B cell (primary cell): ENCODE results near the gene CEP78. TPM values are rescaled to one million over a fixed set of nuclear protein-coding genes. Genes with fewer than 3 reads are reported as not detected.

Experiments used
- ATAC-seq: fragments of 200-7000 bp; cut with Tn5 transposase; one replicate; pipeline ENCODE4 v1.10.0; 2021; ENCODE audit warnings: low read depth, mild to moderate bottlenecking, moderate number of reproducible peaks, moderate library complexity
- CTCF ChIA-PET: fragments of 350-600 bp; sonication (Branson Sonifier 250); formaldehyde crosslinking; loops from one replicate; lab custom pipeline; 2021; ENCODE audit warnings: antibody characterized with exemption, inconsistent platforms; lab: Charles Lee
- POLR2A ChIA-PET: fragments of 350-600 bp; sonication (Branson Sonifier 250); formaldehyde crosslinking; loops from one replicate; lab custom pipeline; 2021; ENCODE audit warnings: antibody characterized with exemption; lab: Charles Lee
- DNase-seq: peaks from one replicate; pipeline ENCODE4 v3.0.0; 2013
- H2AFZ ChIP-seq: 2 replicates; pipeline ENCODE4 v1.6.1; 2012; ENCODE audit warnings: mild to moderate bottlenecking, low read depth, low read length; ENCODE audit not compliant: insufficient read depth, poor library complexity, severe bottlenecking
- H3K27ac ChIP-seq, 2 donors: 1 replicate in 1 of 2; 2 replicates in 1 of 2; pipeline ENCODE4 v1.5.1; 2012 to 2013; ENCODE audit warnings: low read length in 2 of 2, mild to moderate bottlenecking in 2 of 2, moderate library complexity in 1 of 2
- H3K27me3 ChIP-seq, 4 experiments: fragments of 200-600 bp in 1 of 4; sonication (generic) in 1 of 4; replicated peaks in 1 of 4; 1 replicate in 2 of 4; 2 replicates in 2 of 4; pipeline versions ENCODE4 v1.6.1 to v1.7.0; 2013 to 2016; ENCODE audit warnings: low read length in 3 of 4, mild to moderate bottlenecking in 2 of 4, mixed read lengths in 1 of 4, moderate library complexity in 1 of 4; ENCODE audit not compliant: insufficient read depth in 4 of 4, control insufficient read depth in 3 of 4; ENCODE audit errors: control extremely low read depth in 1 of 4
- H3K36me3 ChIP-seq, 2 experiments: replicated peaks in 1 of 2; 1 replicate in 1 of 2; 2 replicates in 1 of 2; pipeline versions ENCODE4 v1.6.1 to v1.7.1; 2013; ENCODE audit warnings: low read length in 1 of 2; ENCODE audit not compliant: insufficient read depth in 2 of 2, control insufficient read depth in 1 of 2; ENCODE audit errors: control extremely low read depth in 1 of 2, extremely low read depth in 1 of 2
- H3K4me1 ChIP-seq, 2 donors: fragments of 200-600 bp in 1 of 2; sonication (generic) in 1 of 2; 1 replicate in 1 of 2; 2 replicates in 1 of 2; pipeline versions ENCODE4 v1.5.1 to v1.6.1; 2013 to 2017; ENCODE audit warnings: low read length in 2 of 2; ENCODE audit not compliant: control insufficient read depth in 2 of 2, insufficient read depth in 2 of 2
- H3K4me2 ChIP-seq: replicated peaks from 2 replicates; pipeline ENCODE3; 2012; ENCODE audit warnings: mild to moderate bottlenecking, low read depth, low read length; ENCODE audit not compliant: poor library complexity, severe bottlenecking
- H3K4me3 ChIP-seq, 5 experiments: fragments of 200-600 bp in 1 of 5; sonication (generic) in 1 of 5; 1 replicate in 3 of 5; 2 replicates in 2 of 5; pipeline versions ENCODE4 v1.5.1 to v1.7.0; 2011 to 2016; ENCODE audit warnings: low read length in 4 of 5, mild to moderate bottlenecking in 4 of 5, low read depth in 2 of 5, control low read depth in 1 of 5, moderate library complexity in 1 of 5; ENCODE audit not compliant: insufficient read depth in 1 of 5; ENCODE audit errors: control extremely low read depth in 1 of 5, extremely low read depth in 1 of 5
- H3K79me2 ChIP-seq: fragments of 200-600 bp; sonication (generic); one replicate; pipeline ENCODE4 v1.6.0; 2016; ENCODE audit warnings: low read length; ENCODE audit not compliant: control insufficient read depth, insufficient read depth
- H3K9ac ChIP-seq: fragments of 200-600 bp; sonication (generic); 2 replicates; pipeline ENCODE4 v1.6.1; 2017; ENCODE audit warnings: mild to moderate bottlenecking, low read length, moderate library complexity
- H3K9me3 ChIP-seq, 3 donors: one replicate each; pipeline versions ENCODE4 v1.6.1 to v1.7.1; 2013; ENCODE audit warnings: low read length in 2 of 3; ENCODE audit not compliant: control insufficient read depth in 2 of 3, insufficient read depth in 1 of 3; ENCODE audit errors: control extremely low read depth in 1 of 3
- H4K20me1 ChIP-seq: 2 replicates; pipeline ENCODE4 v1.6.0; 2012; ENCODE audit warnings: mild to moderate bottlenecking, low read length; ENCODE audit not compliant: insufficient read depth, control insufficient read depth, poor library complexity, severe bottlenecking
- H3K27ac Mint-ChIP-seq: one replicate; pipeline ENCODE4 v1.8.0; 2021; ENCODE audit warnings: mixed read lengths
- H3K27me3 Mint-ChIP-seq: one replicate; pipeline ENCODE4 v1.8.0; 2021; ENCODE audit warnings: mixed read lengths
- H3K4me1 Mint-ChIP-seq: one replicate; pipeline ENCODE4 v1.8.0; 2021; ENCODE audit warnings: mixed read lengths
- H3K4me3 Mint-ChIP-seq: one replicate; pipeline ENCODE4 v1.8.0; 2021; ENCODE audit warnings: mixed read lengths
- H3K9me3 Mint-ChIP-seq: one replicate; pipeline ENCODE4 v1.8.0; 2022; ENCODE audit warnings: mixed read lengths; ENCODE audit not compliant: insufficient read depth
- CTCF ChIP-seq: fragments of 200-600 bp; IDR thresholded peaks from one replicate; pipeline ENCODE4 v1.8.0; 2022; ENCODE audit warnings: antibody characterized with exemption, mild to moderate bottlenecking
- EZH2 ChIP-seq: IDR thresholded peaks from 2 replicates; pipeline ENCODE4 v1.6.1; 2012; ENCODE audit warnings: borderline replicate concordance, low read depth, mild to moderate bottlenecking, moderate library complexity, low read length; ENCODE audit not compliant: insufficient read depth, poor library complexity, severe bottlenecking
- WGBS: methylation state at CpG from one replicate; pipeline ENCODE4 v1.1.5; 2013; ENCODE audit warnings: missing lambda C conversion rate; ENCODE audit not compliant: insufficient coverage; 5-methylcytosine and 5-hydroxymethylcytosine counted together
- intact Hi-C: fragments of 100-400 bp; cut with micrococcal nuclease; formaldehyde crosslinking; loops from one replicate; pipeline ENCODE4 v1.10.0; 2022
- polyA plus RNA-seq: library from polyadenylated mRNA; depleted of rRNA; stranded (reverse); fragments of >200 nt; gene quantifications from 2 replicates; pipeline ENCODE4 v1.2.3, GENCODE V29; 2012
- total RNA-seq, 2 donors: library from RNA; stranded (reverse); fragments of 120-200 nt in 1 of 2; gene quantifications; 1 replicate in 1 of 2; 2 replicates in 1 of 2; pipeline versions ENCODE4 v1.2.3 to v1.2.4, GENCODE V29; 2013 to 2022

CEP78 gene
- total and polyA plus RNA-seq, 2 donors (not counting 1 experiment from before 2014, with no cell fraction given): 7.2 to 28.8 TPM

- Histone ChIP-seq H3K27ac (no peak overlapping the region), H3K79me2 (no peaks in the 10 kb centered on the region), H3K36me3 (peaks cover 1 to 4% of the 10 kb centered on the region in 2 experiments), H3K4me3 (no peak overlapping the region), H3K9ac (no peak overlapping the region), H3K4me2 (no peak overlapping the region), H3K4me1 (no peaks in the 10 kb centered on the region), H2AFZ (no peak overlapping the region), H4K20me1 (no peaks in the 10 kb centered on the region), H3K9me3 (no peaks in the 10 kb centered on the region), H3K27me3 (no peaks in the 10 kb centered on the region)
- DNase-seq (no peak), ATAC-seq (no peak)
- ChIA-PET POLR2A (no interaction called here), CTCF (no interaction called here)
- Mint-ChIP-seq H3K27ac (no peak overlapping the region), H3K4me3 (no peak overlapping the region), H3K9me3 (no peaks in the 10 kb centered on the region), H3K4me1 (peaks cover 8% of the 10 kb centered on the region), H3K27me3 (no peaks in the 10 kb centered on the region)
- WGBS: 88% methylated on average over 1 of the region's 1 CpG
- intact Hi-C loops: no loop called here
- TF ChIP-seq CTCF: no peak
- TF ChIP-seq EZH2: no peak
Measured at GRCh38 chr9:78243130-78243529, 7.3 kb downstream of the CEP78 start.

- Mint-ChIP-seq H3K4me1 (no peaks in the 10 kb centered on the region), H3K27ac (no peak overlapping the region), H3K9me3 (no peaks in the 10 kb centered on the region), H3K27me3 (no peaks in the 10 kb centered on the region), H3K4me3 (no peak overlapping the region)
- Histone ChIP-seq H3K36me3 (peaks cover 1 to 7% of the 10 kb centered on the region in 2 experiments), H4K20me1 (no peaks in the 10 kb centered on the region), H2AFZ (no peak overlapping the region), H3K9ac (no peak overlapping the region), H3K4me3 (no peak overlapping the region), H3K27me3 (no peaks in the 10 kb centered on the region), H3K79me2 (no peaks in the 10 kb centered on the region), H3K27ac (no peak overlapping the region), H3K9me3 (no peaks in the 10 kb centered on the region), H3K4me1 (no peaks in the 10 kb centered on the region), H3K4me2 (no peak overlapping the region)
- ATAC-seq (no peak), DNase-seq (no peak)
- POLR2A ChIA-PET: no interaction called here
- intact Hi-C loops: no loop called here
- CTCF ChIA-PET: interaction anchor here (0.6 kb wide), 1 partner anchor 1841 kb away, joined by 3 read pairs; no protein-coding TSS in a partner anchor
- TF ChIP-seq CTCF: no peak
- no peak for TF ChIP-seq EZH2
- no CpG with 5 or more reads among the region's 1 CpG for WGBS
Measured at GRCh38 chr9:78245401-78245800, 9.5 kb downstream of the CEP78 start.
